Stimulated activated naive CD4-positive, alpha-beta T cell (primary cell): ENCODE measurements around the gene FCGBP.
"Not testable (repeated sequence)": the region's sequence is repeated elsewhere in the genome, so short reads cannot be mapped to it uniquely, and the experiment has no call there.

Experiments used
- DNase-seq, 6 experiments: peaks; one replicate each; lab custom pipeline; 2025; lab: John Stamatoyannopoulos, UW

FCGBP gene

GRCh38 chr19:39890755-39891551 lies 43.5 kb downstream of the FCGBP start:
- DNase-seq = no peak

- not testable (repeated sequence) for DNase-seq
Observed at GRCh38 chr19:39889872-39890754, 44.3 kb downstream of the FCGBP start.

- DNase-seq = not testable (repeated sequence)
Observed at GRCh38 chr19:39887456-39887951, 46.9 kb downstream of the FCGBP start.

- not testable (repeated sequence) for DNase-seq
Observed at GRCh38 chr19:39885821-39886554, 48.4 kb downstream of the FCGBP start.

- DNase-seq = not testable (repeated sequence)
Observed at GRCh38 chr19:39884721-39885120, 49.7 kb downstream of the FCGBP start.
